ENCODE data around the gene TMC7. TPM values are rescaled to one million over a fixed set of nuclear protein-coding genes. Genes with fewer than 3 reads are reported as not detected.
A peak's percentile ranks its signal among the peaks of the same experiment; 100 is the strongest.

The TMC7 gene
- total and polyA plus RNA-seq, 2 of the 13 experiments (the other 11 are each of a cell fraction or from before 2014, with no cell fraction given) = 1.2 to 5.1 TPM

GRCh38 chr16:18969050-18969854, 14.5 kb upstream of the TMC7 start (continued):
- TF ChIP-seq TEF (CRISPR knock-in tag; IDR thresholded peaks at IDR 0.05) = no peak
- TF ChIP-seq PHF5A (CRISPR knock-in tag; IDR thresholded peaks at IDR 0.05; ENCODE audit: low read depth, unreplicated experiment) = no peak
- no peak for TF ChIP-seq ETS1 (CRISPR knock-in tag; IDR thresholded peaks at IDR 0.05)
- TF ChIP-seq HMG20A (CRISPR knock-in tag; IDR thresholded peaks at IDR 0.05; ENCODE audit: borderline replicate concordance) = no peak; the same call in 1 of the 2 replicates
- TF ChIP-seq ZNF292 (CRISPR knock-in tag; IDR thresholded peaks at IDR 0.05; ENCODE audit: borderline replicate concordance, low read depth) = no peak
- no peak for TF ChIP-seq ZNF260 (CRISPR knock-in tag; IDR thresholded peaks at IDR 0.05; ENCODE audit: borderline replicate concordance, low read depth)
- peak; percentile 44; the same call in 1 of the 2 replicates for TF ChIP-seq TFE3 (CRISPR knock-in tag; IDR thresholded peaks at IDR 0.05)
- peak; percentile 74 for TF ChIP-seq ZNF331 (CRISPR knock-in tag; IDR thresholded peaks at IDR 0.05)
- TF ChIP-seq ZFX (CRISPR knock-in tag; IDR thresholded peaks at IDR 0.05; ENCODE audit: low read depth) = no peak
- no peak for TF ChIP-seq USF2 (IDR thresholded peaks at IDR 0.05; ENCODE audit: low read depth, low read length)
- no peak for TF ChIP-seq USF2 (CRISPR knock-in tag; IDR thresholded peaks at IDR 0.05; ENCODE audit: borderline replicate concordance)
- no peak for TF ChIP-seq ZZZ3 (CRISPR knock-in tag; IDR thresholded peaks at IDR 0.05; ENCODE audit: borderline replicate concordance)
- TF ChIP-seq HNRNPLL (IDR thresholded peaks at IDR 0.05; ENCODE audit: low read depth, low read length, poor library complexity, severe bottlenecking) = no peak
- peak; percentile 11; the same call in 1 of the 2 replicates for TF ChIP-seq ZBTB33 (CRISPR knock-in tag; IDR thresholded peaks at IDR 0.05)
- TF ChIP-seq ARNT (IDR thresholded peaks at IDR 0.05) = no peak
- no peak for TF ChIP-seq ZSCAN21 (CRISPR knock-in tag; IDR thresholded peaks at IDR 0.05; ENCODE audit: borderline replicate concordance)
- no peak for TF ChIP-seq FOXP1 (IDR thresholded peaks at IDR 0.05)
- no peak for TF ChIP-seq FOXP1 (CRISPR knock-in tag; IDR thresholded peaks at IDR 0.05)
- 0 out of 2 replicates have a peak, but pooled peaks have one; percentile 26 for TF ChIP-seq PITX1 (CRISPR knock-in tag; IDR thresholded peaks at IDR 0.05)
- TF ChIP-seq ZNF724P (CRISPR knock-in tag; IDR thresholded peaks at IDR 0.05; ENCODE audit: borderline replicate concordance) = no peak
- TF ChIP-seq ZNF788 (CRISPR knock-in tag; IDR thresholded peaks at IDR 0.05; ENCODE audit: borderline replicate concordance) = peak; percentile 57; the same call in 1 of the 2 replicates
- no peak for TF ChIP-seq ZNF468 (CRISPR knock-in tag; IDR thresholded peaks at IDR 0.05)
- TF ChIP-seq ZNF546 (CRISPR knock-in tag; conservative IDR thresholded peaks at IDR 0.05) = no peak
